Measurements from ENCODE around the gene MREG. TPM values are rescaled to one million over a fixed set of nuclear protein-coding genes. Genes with fewer than 3 reads are reported as not detected.

The MREG gene
- total and polyA plus RNA-seq, 9 of the 15 experiments (the other 6 are each of a cell fraction or from before 2014, with no cell fraction given): 0.77 to 3.8 (median 2.3) TPM

DNA sequence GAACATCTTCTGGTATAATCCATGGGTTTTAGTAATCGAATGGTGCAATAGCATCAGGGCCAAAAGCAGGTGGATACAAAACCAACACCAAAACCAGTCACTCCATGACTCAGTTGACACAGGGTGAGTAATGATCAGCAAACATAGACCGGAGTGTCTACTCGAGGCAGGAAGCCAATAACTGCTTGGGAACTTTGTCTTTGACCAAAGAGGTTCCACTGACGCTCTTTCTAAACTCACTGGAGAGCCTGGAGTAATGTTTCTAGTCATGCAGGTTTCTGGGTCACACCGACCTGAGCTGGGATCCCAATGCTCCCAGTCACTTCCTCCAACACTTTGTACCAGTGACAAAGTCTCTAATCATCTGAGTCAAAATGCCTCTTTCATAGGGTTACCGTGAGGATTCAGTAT is 30.9 kb downstream of the MREG start:
- H3K4me1 ChIP-seq (replicated peaks in 1 of 2; ENCODE audit: control insufficient read depth in 2 of 2, insufficient read depth in 2 of 2, low read length in 2 of 2): no peaks in the 10 kb centered on the region
- no peaks in the 10 kb centered on the region for H3K9me3 ChIP-seq (replicated peaks; ENCODE audit: control insufficient read depth, insufficient read depth, low read depth, low read length)
- no TSS peak for BruUV-seq (replicated peaks)
- DNase-seq (ENCODE audit: extremely low read depth in 1 of 4, low spot score in 3 of 4): no peak
- no peak for TF ChIP-seq PHB (CRISPR knock-in tag; IDR thresholded peaks at IDR 0.05)
- TF ChIP-seq, protein P1, sequence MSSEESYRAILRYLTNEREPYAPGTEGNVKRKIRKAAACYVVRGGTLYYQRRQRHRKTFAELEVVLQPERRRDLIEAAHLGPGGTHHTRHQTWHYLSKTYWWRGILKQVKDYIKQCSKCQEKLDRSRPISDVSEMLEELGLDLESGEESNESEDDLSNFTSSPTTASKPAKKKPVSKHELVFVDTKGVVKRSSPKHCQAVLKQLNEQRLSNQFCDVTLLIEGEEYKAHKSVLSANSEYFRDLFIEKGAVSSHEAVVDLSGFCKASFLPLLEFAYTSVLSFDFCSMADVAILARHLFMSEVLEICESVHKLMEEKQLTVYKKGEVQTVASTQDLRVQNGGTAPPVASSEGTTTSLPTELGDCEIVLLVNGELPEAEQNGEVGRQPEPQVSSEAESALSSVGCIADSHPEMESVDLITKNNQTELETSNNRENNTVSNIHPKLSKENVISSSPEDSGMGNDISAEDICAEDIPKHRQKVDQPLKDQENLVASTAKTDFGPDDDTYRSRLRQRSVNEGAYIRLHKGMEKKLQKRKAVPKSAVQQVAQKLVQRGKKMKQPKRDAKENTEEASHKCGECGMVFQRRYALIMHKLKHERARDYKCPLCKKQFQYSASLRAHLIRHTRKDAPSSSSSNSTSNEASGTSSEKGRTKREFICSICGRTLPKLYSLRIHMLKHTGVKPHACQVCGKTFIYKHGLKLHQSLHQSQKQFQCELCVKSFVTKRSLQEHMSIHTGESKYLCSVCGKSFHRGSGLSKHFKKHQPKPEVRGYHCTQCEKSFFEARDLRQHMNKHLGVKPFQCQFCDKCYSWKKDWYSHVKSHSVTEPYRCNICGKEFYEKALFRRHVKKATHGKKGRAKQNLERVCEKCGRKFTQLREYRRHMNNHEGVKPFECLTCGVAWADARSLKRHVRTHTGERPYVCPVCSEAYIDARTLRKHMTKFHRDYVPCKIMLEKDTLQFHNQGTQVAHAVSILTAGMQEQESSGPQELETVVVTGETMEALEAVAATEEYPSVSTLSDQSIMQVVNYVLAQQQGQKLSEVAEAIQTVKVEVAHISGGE (CRISPR knock-in tag; IDR thresholded peaks at IDR 0.05): peak in 1 of 3 experiments; percentile 80; a peak in 1 of 6 replicates
- intact Hi-C loops (cut with micrococcal nuclease) (no loop called here), in situ Hi-C loops (cut with MboI) (no loop called here)
- no peaks in the 10 kb centered on the region for H3K27me3 ChIP-seq (ENCODE audit: control insufficient read depth in 2 of 2, insufficient read depth in 2 of 2, low read length in 2 of 2)
- no peak for FAIRE-seq
- no peak overlapping the region for H3K9ac ChIP-seq (ENCODE audit: insufficient read depth in 1 of 2, low read depth in 2 of 2, low read length in 2 of 2)
- H3K27ac ChIP-seq (ENCODE audit: extremely low read depth, low read depth, low read length): no peak overlapping the region
- ChIA-PET POLR2A (no interaction called here), CTCF (ENCODE audit: low intra/inter-chr PET ratio) (no interaction called here)
- no peaks in the 10 kb centered on the region for H4K20me1 ChIP-seq (replicated peaks; ENCODE audit: control insufficient read depth, insufficient read depth, low read length)
- no peaks in the 10 kb centered on the region for H3K36me3 ChIP-seq (ENCODE audit: control insufficient read depth, insufficient read depth, low read length)
- no peak overlapping the region for H3K4me2 ChIP-seq (ENCODE audit: insufficient read depth, low read length)
- ATAC-seq: no peak
- H3K4me3 ChIP-seq: no peak overlapping the region
- H2AFZ ChIP-seq (ENCODE audit: low read depth, low read length): no peak overlapping the region
- H3K9me1 ChIP-seq (ENCODE audit: control insufficient read depth, insufficient read depth, low read length): no peaks in the 10 kb centered on the region
- H3K79me2 ChIP-seq (ENCODE audit: control insufficient read depth, insufficient read depth, low read length): no peaks in the 10 kb centered on the region
- 51% methylated on average over 6 of the region's 6 CpGs for WGBS (ENCODE audit: insufficient coverage, low coverage, missing lambda C conversion rate)

Measured in K562 (cell line).